ENCODE measurements around the gene CCNK. TPM values are rescaled to one million over a fixed set of nuclear protein-coding genes. Genes with fewer than 3 reads are reported as not detected.
A peak's percentile ranks its signal among the peaks of the same experiment; 100 is the strongest.

CCNK gene
- total and polyA plus RNA-seq, 4 donors: 17.0 to 91.9 (median 33.5) TPM

GRCh38 chr14:99465288-99465687 is 15.9 kb upstream of the CCNK start:
- H3K27me3 ChIP-seq (ENCODE audit: control insufficient read depth in 3 of 3, insufficient read depth in 3 of 3, low read length in 2 of 3): no peaks in the 10 kb centered on the region
- no peak overlapping the region for H3K27ac ChIP-seq (ENCODE audit: low read depth in 1 of 2, low read length in 1 of 2)
- peaks cover 0 to 12% (median 0%) of the 10 kb centered on the region in 5 donors for H3K4me1 ChIP-seq (ENCODE audit: control insufficient read depth in 5 of 5, insufficient read depth in 5 of 5, low read length in 5 of 5)
- no peak overlapping the region for H3K4me3 ChIP-seq
- DNase-seq (no peak), ATAC-seq (ENCODE audit: insufficient read depth, low FRiP score) (no peak)
- WGBS, 2 donors: 94 to 98% methylated on average over 9 of the region's 9 CpGs
- TF ChIP-seq, protein P1, sequence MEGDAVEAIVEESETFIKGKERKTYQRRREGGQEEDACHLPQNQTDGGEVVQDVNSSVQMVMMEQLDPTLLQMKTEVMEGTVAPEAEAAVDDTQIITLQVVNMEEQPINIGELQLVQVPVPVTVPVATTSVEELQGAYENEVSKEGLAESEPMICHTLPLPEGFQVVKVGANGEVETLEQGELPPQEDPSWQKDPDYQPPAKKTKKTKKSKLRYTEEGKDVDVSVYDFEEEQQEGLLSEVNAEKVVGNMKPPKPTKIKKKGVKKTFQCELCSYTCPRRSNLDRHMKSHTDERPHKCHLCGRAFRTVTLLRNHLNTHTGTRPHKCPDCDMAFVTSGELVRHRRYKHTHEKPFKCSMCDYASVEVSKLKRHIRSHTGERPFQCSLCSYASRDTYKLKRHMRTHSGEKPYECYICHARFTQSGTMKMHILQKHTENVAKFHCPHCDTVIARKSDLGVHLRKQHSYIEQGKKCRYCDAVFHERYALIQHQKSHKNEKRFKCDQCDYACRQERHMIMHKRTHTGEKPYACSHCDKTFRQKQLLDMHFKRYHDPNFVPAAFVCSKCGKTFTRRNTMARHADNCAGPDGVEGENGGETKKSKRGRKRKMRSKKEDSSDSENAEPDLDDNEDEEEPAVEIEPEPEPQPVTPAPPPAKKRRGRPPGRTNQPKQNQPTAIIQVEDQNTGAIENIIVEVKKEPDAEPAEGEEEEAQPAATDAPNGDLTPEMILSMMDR (IDR thresholded peaks at IDR 0.05; ENCODE audit: control extremely low read depth, extremely low read depth): no peak
- H3K9me3 ChIP-seq (ENCODE audit: control insufficient read depth in 4 of 4, insufficient read depth in 3 of 4, low read length in 3 of 4): no peaks in the 10 kb centered on the region
- H3K36me3 ChIP-seq (ENCODE audit: control insufficient read depth in 4 of 4, insufficient read depth in 4 of 4, low read length in 4 of 4): peaks cover 12 to 19% (median 15%) of the 10 kb centered on the region in 4 donors
- no peak overlapping the region for H3K9ac ChIP-seq (ENCODE audit: insufficient read depth in 1 of 2, low read length in 2 of 2)

GRCh38 chr14:99466758-99467157 is 14.5 kb upstream of the CCNK start:
- 84 to 91% methylated on average over 3 of the region's 3 CpGs for WGBS, 2 donors
- TF ChIP-seq, protein P1 (IDR thresholded peaks at IDR 0.05; ENCODE audit: control extremely low read depth, extremely low read depth): no peak
- no peak overlapping the region for H3K9ac ChIP-seq (ENCODE audit: insufficient read depth in 1 of 2, low read length in 2 of 2)
- ATAC-seq (ENCODE audit: insufficient read depth, low FRiP score) (no peak), DNase-seq (no peak)
- H3K27me3 ChIP-seq (ENCODE audit: control insufficient read depth in 3 of 3, insufficient read depth in 3 of 3, low read length in 2 of 3): no peaks in the 10 kb centered on the region
- peaks cover 7 to 17% (median 11%) of the 10 kb centered on the region in 4 donors for H3K36me3 ChIP-seq (ENCODE audit: control insufficient read depth in 4 of 4, insufficient read depth in 4 of 4, low read length in 4 of 4)
- H3K9me3 ChIP-seq (ENCODE audit: control insufficient read depth in 4 of 4, insufficient read depth in 3 of 4, low read length in 3 of 4): no peaks in the 10 kb centered on the region
- peaks cover 0 to 14% (median 0%) of the 10 kb centered on the region in 5 donors for H3K4me1 ChIP-seq (ENCODE audit: control insufficient read depth in 5 of 5, insufficient read depth in 5 of 5, low read length in 5 of 5)
- no peak overlapping the region for H3K27ac ChIP-seq (ENCODE audit: low read depth in 1 of 2, low read length in 1 of 2)
- no peak overlapping the region for H3K4me3 ChIP-seq

DNA sequence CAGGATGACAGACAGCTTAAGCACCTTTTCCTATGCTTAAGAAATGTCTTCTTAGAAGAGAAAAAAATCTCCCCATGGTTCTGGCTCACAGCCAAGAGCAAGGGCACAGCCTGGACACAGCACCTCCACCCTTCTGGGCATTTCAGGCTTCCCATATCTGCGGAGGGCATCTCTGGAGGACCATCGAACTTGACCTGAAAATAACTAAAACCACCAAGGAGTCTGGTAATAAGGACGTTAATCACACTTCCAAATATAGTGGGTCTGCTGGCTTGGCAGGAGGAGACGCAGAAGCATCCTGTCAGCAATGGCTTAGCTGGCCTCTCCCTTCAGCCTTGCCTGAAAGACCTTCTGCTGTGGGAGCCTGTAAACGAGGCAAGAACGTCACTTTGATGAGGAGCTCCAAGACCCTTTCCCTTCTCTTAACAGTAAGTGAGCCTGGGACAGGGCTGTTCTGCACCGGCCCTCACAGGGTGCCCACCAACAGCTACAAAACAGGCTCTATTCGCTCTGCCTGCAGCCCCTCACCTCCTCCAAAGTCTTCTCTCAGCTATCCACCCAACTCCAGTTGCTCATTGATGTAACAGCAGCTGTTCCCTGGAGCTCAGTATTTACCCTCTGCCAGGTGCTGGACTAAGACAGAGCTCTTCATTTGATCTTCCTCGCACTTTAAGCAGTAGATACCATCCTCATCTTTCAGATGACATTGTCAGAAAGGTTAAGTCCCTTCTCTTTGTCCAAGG is 13.7 kb upstream of the CCNK start:
- Histone ChIP-seq H3K4me3 (no peak overlapping the region), H3K36me3 (ENCODE audit: control insufficient read depth in 4 of 4, insufficient read depth in 4 of 4, low read length in 4 of 4) (peaks cover 0 to 13% (median 4%) of the 10 kb centered on the region in 4 donors), H3K4me1 (ENCODE audit: control insufficient read depth in 5 of 5, insufficient read depth in 5 of 5, low read length in 5 of 5) (peaks cover 0 to 14% (median 0%) of the 10 kb centered on the region in 5 donors), H3K9ac (ENCODE audit: insufficient read depth in 1 of 2, low read length in 2 of 2) (no peak overlapping the region), H3K27ac (ENCODE audit: low read depth in 1 of 2, low read length in 1 of 2) (no peak overlapping the region), H3K9me3 (ENCODE audit: control insufficient read depth in 4 of 4, insufficient read depth in 3 of 4, low read length in 3 of 4) (no peaks in the 10 kb centered on the region), H3K27me3 (ENCODE audit: control insufficient read depth in 3 of 3, insufficient read depth in 3 of 3, low read length in 2 of 3) (no peaks in the 10 kb centered on the region)
- TF ChIP-seq, protein P1 (IDR thresholded peaks at IDR 0.05; ENCODE audit: control extremely low read depth, extremely low read depth): no peak
- ATAC-seq (ENCODE audit: insufficient read depth, low FRiP score) (peak; percentile 53), DNase-seq (peak in 1 of 3 donors; percentile 6)
- WGBS, 2 donors: 59 to 66% methylated on average over 9 of the region's 9 CpGs
